C1 segment of cervical spinal cord (tissue), 14 donors: ENCODE data around the gene MTPN.

Experiments
- DNase-seq, 14 donors: peaks; one replicate each; lab custom pipeline; 2025; lab: John Stamatoyannopoulos, UW

MTPN gene

DNA sequence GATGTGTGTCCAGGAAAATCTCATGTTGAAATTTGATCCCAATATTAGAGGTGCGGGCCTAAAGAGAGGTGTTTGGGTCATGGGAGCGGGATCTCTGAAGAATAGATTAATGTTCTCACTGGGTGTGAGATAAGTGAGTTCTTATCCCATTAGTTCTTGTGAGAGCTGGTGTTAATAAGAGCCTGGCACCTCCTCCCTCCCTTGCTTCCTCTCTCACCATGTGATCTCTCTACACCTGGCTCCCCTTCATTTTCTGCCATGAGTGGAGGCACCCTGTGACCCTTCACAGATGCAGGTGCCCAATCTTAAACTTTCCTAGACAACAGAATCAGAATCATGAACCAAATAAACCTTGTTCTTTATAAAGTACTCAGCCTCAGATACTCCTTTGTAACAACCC is 19.5 kb downstream of the MTPN start:
- DNase-seq = no peak

DNA sequence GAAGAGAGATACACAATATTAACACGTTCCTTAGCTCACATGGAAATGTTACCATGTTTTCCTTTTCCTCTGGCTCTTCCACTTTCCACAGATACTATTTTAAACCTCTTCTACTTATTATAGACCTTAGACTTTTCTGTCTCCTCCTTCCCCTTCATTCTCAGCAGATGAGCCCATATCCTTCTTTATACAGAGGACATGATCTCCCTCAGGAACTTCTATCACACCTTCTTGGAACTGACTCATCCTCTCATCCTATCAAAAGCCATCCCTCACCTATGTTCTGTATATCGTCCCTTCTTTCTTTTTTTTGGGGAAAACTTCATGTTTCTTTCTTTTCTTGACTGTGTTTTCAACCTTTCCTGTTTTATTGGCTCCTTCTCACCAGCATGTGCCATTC is 20.8 kb downstream of the MTPN start:
- DNase-seq = no peak

DNA sequence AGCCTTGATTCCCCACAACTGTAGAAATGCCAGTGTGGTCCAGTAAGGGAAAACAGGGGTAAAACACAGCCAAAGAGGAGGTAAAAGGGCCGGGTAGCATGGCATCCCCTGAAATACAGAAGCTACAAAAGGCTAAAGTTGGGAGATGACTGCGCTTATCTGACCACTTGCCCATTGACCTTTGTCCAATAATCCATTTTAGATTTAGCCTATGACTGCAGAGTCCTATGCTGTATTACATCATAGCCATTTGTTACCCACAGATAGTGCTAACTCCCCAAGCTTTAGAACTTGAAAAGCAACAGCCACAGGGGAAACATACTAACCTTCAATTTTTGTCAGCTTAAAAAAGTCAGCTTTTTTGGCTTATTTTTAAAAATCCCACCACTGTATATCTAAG is 26.2 kb downstream of the MTPN start:
- DNase-seq = no peak

DNA sequence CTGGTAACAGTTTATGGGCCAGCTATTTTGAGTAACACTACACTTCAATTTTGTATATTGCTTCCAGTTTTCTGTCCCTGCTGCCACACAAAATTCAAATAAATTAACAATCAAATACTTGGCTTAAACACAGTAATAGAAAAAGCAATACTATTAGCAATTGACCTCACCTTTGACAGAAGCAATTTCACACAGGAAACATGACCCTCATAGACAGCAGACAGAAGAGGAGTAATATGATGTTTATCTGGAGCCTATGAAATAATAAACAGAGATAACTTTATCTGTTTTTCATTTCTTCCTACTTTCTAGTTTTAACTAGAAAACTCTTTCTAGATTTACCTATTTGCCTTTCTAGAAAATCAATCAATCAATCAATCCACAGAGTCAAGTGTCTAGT is 26.7 kb downstream of the MTPN start:
- DNase-seq = no peak

DNA sequence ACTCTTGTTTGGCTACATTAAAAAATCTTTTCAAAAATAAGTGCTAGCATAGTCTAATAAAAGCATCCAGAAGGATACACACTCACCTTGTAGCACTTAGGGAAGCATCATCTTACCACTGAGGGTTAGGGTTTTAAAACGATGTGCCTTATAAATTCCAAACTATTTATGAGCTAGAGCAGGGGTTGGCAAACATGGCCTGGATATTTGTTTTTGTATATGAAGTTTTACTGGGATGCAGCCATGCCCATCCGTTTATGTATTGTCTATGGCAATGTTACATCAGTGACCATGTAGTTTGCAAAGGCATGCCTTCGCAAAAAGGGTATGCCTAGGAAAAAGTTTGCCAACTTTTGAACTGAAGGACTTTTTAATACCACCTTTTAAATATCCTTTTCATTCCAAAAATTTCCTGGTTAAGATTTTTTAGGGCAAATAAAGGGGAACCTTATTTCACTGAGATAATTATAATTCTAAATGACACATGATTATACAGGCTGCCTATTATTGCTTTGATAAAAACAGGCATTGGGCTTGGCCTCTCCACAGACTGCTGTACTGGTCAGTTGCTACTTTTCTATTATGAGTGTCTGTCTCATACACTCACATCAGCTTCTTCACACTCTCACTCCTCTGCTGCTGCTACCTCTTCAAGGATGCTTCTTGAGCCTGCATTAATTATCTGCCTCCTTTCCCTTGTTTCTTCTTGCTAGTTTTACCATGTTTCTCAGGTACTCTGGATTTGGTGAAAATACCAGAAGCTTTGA is 30.7 kb downstream of the MTPN start:
- DNase-seq = no peak

DNA sequence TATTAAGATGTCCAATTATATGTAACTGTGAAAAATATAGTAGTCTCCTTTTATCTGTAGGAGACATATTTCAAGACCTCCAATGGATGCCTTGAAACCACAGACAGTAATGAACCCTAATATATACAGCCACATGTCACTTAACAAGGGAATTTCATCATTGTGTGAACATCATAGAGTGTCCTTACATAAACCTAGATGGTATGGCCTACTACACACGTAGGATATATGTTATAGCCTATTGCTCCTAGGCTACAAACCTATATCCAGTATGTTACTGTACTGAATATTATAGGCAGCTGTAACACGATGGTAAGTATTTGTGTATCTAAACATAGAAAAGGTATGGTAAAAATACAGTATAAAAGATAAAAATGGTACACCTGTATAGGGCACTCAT is 32.4 kb downstream of the MTPN start:
- DNase-seq = no peak

DNA sequence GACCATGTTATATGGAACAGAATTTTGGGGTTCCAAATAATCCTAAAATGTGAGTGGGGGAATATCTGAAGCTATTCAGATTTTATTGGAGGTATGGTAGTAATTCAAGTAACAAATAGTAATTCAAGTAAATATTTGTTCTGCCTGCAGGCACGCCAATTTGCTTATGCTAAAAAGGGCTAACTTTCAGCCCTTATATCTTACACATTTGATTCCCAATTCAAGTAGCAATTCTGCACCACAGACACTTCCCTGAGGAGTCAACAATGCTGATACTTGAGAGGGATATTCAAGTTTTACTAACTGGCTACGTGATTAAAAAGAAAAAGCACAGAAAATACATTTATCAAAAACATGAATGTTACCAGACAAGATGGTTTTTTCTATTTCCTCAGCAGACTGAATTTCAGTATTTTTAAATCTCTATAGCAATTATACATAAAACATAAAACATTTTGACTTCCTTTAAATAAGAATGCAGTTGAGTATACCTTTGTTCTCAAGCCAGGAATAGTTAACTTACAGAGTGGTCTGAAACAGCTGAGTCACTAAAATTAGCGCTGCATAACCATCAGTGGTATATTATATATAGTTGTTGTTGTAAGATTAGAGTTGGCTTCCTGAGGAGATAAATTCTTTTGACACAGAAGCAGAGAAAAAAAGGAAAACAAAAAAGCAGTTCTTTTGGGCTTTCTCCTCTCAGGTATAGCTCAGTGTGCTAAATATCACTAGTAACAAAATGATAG is 33.9 kb downstream of the MTPN start:
- DNase-seq = no peak

DNA sequence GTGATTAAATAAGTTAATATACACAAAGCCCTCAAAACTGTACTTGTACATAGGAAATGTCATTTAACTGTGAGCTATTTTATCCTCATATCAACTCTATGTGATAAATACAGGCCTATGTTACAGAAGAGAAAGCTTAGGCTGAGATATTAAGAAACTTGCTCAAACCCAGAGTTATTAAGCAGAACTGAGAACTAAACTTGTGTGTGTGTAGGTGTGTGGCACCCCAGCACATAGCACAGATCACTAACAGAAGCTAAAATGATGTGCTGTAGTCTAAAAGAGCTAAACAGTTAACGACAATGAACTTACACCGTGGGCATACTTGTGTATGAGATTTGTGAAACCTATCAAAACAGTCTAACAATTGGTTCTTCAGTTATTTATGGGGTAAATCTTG is 34.5 kb downstream of the MTPN start:
- no peak for DNase-seq

DNA sequence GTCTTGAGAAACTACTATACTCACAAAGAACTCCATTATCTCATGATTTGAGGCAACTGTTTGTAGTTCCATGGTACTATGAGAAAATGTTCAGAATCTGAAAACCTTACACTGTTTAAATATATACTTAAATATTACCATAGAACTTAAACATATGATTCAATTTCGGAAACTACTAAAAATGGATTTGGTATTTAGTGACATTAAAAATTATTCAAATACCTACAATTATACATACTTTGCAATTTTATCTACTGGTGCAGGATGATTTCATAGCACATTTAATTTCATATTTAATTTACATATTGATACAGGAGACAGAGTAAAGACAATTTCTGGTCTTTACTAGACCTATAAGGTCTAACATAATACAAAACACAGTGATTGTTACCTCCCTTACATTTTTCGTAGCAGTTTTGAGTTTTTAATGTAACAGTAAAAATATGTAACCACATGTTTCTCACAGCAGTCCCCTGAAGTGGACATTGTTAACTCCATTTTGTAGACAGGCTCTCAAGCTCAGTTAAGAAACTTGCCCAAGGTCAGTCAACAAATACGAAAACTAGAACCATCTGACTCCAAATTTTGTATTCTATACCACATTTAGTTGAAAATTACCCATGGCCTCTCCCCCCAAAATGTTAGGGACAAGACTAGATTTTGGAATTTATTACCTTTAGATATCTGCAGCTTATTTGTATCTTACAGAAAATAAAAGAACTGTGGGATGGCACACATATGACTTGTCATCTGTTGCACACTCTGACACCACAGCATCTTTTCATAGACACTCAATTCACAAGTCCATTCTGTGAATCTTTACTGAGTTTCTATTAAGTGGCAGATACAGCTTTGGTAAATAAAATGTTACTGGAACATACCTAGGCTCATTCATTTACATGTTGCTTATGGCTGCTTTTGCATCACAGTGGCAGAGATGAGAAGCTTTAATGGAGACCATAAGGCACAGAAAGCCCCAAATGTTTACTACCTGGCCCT is 36.8 kb downstream of the MTPN start:
- no peak for DNase-seq

DNA sequence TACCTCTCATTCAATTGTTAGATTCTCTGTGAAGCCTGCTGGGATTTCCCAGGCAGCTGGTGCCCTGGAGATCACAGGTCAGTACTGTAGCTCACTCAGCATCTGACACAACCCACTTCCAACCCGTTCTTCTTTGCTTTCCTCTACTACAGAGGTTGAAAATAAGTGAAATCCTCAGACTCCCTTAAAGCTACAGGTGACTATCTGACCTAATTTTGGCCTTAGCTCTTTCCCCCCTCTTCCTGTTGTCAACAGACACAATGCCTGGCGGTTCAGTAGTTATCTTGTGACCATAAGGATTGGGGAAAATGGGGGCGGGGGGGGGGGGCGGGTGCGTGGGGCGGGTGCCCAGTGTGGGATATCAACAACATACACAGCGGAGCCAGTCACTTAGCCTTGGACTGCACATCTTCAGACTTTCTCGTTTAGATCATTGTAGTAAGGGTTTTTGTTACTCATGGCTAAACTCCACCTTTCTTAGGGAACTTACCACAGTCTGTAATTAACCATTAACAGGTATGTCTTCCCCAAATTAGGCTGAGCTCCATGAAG is 37.8 kb downstream of the MTPN start:
- no peak for DNase-seq

DNA sequence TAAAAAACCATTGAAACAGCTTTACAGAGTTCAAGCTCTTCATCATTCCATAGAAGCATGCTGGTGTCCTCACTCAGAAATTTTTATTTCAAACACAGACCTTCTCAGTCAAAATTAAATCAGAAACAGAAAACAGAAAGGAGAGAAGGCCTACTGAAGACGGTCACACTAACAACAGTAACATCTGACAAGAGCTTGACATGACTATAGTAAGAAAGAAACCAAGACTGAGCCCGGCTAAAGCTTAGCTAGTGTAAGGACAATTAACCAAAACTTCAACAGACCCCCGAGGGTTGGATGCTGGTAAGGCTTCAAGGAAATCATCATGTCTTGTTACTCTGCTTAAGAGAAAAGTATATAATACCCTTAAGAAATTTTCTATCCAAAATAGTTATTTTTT is 38.6 kb downstream of the MTPN start:
- DNase-seq = no peak

DNA sequence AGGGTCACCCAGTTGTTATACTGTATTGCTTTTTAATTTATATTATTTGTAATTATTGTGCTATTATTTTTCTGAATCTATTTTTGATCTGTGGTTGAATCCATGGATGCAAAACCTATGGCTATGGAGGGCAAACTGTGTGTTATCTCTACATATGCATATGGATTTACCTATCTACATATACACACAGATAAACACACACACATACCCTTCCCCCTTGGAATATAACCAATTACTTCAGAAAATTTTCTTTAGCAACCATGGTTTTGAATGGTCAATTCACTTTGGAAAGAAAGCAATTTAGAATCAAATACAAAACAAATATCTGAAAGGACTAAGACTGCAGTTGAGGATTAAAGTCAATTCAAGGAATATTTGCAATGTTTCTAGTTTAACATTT is 39.1 kb downstream of the MTPN start:
- no peak for DNase-seq

DNA sequence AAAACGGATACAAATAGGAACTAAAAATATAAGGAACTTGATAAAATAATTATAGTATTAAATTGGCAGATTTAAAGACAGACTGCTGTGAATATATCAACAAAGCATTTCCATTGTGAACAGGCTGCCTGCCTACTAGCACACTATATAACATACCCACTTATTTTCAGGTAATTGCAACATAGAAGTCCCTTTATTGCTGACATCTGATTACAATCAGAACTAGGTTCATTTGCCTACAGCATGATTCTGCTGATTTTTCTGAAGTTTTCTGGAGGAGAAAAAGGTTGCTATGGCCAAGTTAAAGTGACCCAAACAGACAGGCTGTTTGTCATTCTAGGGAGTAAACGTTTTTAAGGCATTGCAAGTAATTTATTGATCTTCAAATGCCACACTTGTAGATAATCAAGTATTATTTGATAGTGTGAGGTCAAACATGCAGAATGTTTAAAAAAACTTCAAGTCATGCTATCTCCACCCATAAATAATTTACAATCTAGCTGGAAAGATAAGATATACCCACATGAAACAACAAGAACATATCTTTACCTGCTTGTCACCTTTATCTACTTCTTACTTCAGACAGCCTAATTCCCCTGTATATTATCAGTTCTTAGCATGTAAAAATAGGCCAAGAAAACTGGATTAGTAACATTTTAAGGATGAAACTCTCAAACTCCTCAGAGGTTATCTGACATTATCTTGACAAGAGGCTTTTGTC is 40.5 kb downstream of the MTPN start:
- no peak for DNase-seq

DNA sequence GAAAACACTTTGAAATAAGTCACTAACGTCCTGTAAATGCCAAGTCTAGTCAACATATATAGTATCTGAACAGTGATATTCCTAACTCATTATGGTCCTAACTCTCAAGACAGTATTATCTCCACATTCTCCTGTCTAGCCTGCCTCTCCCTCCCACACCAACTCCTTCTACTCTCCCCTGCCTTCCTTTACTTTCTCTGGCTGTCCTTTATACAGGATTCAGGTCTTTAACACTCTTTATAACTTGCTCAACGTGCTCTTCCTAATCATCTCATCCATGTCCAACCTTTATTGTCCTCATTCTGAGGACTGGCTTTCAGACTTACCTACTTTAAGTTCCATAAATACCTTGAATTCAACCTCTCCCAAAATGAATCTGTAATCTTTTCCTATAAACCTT is 42.5 kb downstream of the MTPN start:
- DNase-seq = no peak

DNA sequence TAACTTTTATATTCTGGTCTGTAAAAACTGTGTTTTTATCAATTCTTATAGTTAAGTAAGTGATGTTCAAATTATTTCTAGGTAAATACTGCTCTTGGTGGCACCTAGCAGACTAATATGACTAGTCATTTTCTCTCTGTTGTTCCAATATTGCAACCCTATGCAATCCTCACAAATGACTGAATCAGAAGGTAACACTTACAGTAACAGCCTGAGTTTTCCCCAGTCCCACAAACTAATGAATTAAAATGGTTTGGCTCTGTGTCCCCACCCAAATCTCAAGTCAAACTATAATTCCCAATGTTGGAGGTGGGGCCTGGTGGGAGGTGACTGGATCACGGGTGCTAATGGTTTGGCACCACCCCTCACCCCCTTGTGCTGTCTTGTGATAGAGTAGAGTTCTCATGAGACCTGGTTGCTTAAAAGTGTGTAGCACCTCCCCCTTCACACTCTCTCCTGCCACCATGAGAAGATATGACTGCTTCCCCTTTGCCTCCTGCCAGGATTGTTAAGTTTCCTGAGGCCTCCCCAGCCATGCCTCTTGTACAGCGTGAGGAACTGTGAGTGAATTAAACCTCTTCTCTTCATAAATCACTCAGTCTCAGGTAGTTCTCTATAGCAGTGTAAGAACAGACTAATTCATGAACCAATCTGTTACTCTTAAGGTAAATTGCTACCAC is 43.5 kb downstream of the MTPN start:
- no peak for DNase-seq

DNA sequence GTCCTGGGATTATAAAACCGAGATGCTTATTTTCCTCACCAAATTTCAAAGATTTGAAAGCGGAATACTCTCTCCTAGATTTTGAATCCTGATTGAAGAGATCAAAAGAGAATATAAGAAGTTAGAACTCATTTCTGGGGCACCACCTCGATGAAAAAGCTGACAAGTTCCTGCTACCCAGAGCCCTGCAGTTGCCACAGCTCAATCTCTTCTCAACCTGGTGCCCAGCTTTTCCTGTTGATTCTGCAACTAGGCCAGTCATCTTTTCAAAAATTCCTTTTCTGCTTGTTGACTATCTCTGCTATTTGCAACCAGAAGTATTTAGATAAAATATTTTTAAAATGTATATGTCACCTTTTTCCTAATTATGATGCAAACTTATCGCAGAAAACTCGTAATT is 45.0 kb downstream of the MTPN start:
- DNase-seq = no peak

DNA sequence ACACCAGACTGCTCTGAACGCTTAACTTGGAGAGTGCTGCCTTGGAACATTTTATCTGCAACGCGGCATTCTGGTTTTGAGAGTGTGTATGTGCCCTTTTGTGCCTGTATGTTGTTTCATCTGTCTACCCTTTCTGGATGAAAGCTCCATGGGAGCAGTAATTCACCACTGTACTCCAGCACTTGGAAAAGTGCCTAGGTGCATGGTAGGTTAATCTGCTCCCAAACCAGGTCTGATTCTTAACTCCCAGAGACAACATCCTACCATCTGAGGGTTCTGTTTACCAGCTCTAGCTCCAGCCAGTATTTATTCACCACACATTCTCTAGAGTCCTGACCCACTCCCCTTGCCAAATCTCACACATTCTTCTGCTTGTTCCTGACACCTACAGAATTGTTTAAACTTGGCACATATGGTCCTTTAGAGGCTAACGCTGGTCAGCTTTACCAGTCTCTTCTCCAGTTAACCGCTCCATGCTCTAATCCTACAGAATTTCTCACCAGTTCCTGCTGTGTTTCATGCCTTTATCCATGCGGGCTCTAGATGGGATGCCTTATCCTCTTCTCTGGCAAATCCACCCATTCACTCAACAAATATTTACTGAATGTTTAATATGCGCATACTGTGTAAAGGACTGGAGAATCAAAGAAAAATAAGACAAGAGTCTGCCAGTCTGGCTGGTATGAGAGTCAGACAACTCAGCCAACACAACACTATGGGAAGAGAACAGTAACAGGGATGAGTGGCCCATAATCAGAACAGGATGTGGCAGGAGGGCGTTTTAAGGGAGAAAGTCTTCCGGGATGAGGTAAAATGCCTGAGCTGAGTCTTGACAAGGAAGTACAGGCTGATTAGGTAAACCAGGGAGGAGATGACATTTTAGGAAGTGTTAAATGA is 46.3 kb downstream of the MTPN start:
- no peak for DNase-seq

DNA sequence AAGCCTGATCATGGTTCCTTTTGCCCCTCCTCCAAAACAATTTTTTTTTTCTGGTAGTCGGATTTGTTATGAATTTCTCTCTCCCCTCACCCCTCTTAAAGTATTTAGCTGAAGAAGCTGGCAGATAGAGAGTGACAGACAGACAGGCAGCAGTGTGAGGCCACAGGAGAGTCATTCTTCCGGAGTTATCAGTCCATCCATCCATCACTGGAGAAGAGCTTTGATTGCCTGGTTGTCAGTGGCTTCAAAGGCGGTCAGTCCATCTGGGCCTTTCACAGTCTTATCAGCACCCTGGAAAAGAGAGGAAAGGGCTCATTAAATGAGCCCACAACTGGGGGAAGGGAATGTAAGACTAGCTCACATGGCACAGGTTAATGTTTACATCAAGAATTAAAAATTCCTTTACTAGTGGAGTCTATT is 47.4 kb downstream of the MTPN start:
- no peak for DNase-seq

DNA sequence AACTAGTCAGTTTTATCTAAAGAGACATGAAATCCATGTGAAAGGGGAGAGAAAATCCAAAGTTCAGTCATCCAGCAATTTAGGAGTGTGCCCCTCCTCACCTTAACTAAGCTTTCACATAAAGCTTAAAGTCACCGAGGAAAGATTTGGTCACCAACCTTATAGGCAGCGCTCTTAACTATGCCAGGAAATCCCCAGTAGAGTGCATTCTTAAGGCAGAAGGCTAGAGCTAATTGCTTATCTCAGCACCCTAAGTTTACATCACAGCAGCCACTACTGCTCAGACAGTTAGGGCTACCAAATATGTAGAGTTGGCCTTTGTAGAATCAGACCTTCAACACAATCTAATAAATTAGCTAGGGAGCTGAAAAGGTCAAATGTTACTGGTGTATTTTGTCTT is 47.9 kb downstream of the MTPN start:
- no peak for DNase-seq

DNA sequence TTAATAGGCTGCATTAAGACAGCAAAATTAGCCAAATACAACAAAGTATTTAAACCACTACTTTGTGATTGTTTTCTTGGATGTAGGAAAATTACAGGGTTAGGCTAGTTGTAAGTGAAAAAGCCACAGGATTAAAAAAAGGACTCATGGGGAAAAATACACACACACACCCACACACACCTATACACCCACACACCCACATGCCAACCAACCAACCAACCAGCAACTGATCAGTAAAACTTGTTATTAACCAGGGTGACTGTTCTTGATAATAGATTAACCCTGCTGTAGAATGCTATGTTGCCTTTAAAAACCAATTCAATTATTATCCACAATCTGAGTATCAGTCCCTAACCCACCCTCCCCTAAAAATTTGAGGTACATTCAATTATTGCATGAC is 49.0 kb downstream of the MTPN start:
- DNase-seq = no peak
